GM12878 (cell line): Measurements from ENCODE around the gene FUT8. TPM values are rescaled to one million over a fixed set of nuclear protein-coding genes. Genes with fewer than 3 reads are reported as not detected.

Experiments
- ATAC-seq: fragments of 200-7000 bp; cut with Tn5 transposase; 3 replicates; pipeline ENCODE4 v1.9.1; 2020; ENCODE audit warnings: mild to moderate bottlenecking, moderate library complexity
- BruUV-seq: library from RNA; stranded (reverse); fragments of 400-500 nt; replicated peaks from 2 replicates; lab custom pipeline; 2021; lab: Mats Ljungman, UMichigan
- CTCF ChIA-PET: fragments of 300-600 bp; sonication (Branson Sonifier 250); formaldehyde crosslinking; extraction: SDS; loops from one replicate; lab custom pipeline; 2021; ENCODE audit warnings: inconsistent platforms; lab: Yijun Ruan, JAX
- POLR2A ChIA-PET: fragments of 350-600 bp; formaldehyde crosslinking; extraction: SDS; loops from one replicate; lab custom pipeline; 2021; ENCODE audit warnings: inconsistent platforms; lab: Charles Lee
- RAD21 ChIA-PET: fragments of 300-600 bp; sonication (Branson Sonifier 250); formaldehyde crosslinking; loops from one replicate; lab custom pipeline; 2023; ENCODE audit warnings: antibody characterized with exemption; ENCODE audit not compliant: unreplicated experiment; lab: Charles Lee
- SMC1A ChIA-PET: fragments of 300-600 bp; sonication (Branson Sonifier 250); formaldehyde crosslinking; loops from one replicate; lab custom pipeline; 2023; ENCODE audit not compliant: unreplicated experiment, uncharacterized antibody; lab: Charles Lee
- DNase-seq: peaks from one replicate; pipeline ENCODE4 v3.0.0-alpha.2; 2011; ENCODE audit warnings: low read depth, low spot score
- FAIRE-seq: peaks from 3 replicates; lab custom pipeline; 2011; peaks lifted over from hg19 to GRCh38; lab: Jason Lieb, UNC
- H2AFZ ChIP-seq: 2 replicates; pipeline ENCODE4 v1.6.0; 2011; ENCODE audit warnings: low read depth, low read length, control low read depth; ENCODE audit not compliant: control insufficient read depth
- H3K27ac ChIP-seq: 2 replicates; pipeline ENCODE4 v1.5.1; 2011; ENCODE audit warnings: control low read depth; ENCODE audit not compliant: control insufficient read depth, insufficient read depth
- H3K27me3 ChIP-seq, 2 experiments: replicated peaks in 1 of 2; 2 replicates each; pipeline versions ENCODE4 v1.6.0 to v1.6.1; 2011; ENCODE audit warnings: low read length in 1 of 2; ENCODE audit not compliant: control insufficient read depth in 2 of 2, insufficient read depth in 2 of 2
- H3K36me3 ChIP-seq, 2 experiments: 2 replicates each; pipeline ENCODE4 v1.5.1; 2011; ENCODE audit warnings: low read length in 1 of 2; ENCODE audit not compliant: control insufficient read depth in 2 of 2, insufficient read depth in 2 of 2
- H3K4me1 ChIP-seq: 2 replicates; pipeline ENCODE4 v1.6.1; 2011; ENCODE audit warnings: mild to moderate bottlenecking, low read length, moderate library complexity, mixed read lengths; ENCODE audit not compliant: control insufficient read depth, insufficient read depth
- H3K4me2 ChIP-seq: 2 replicates; pipeline ENCODE4 v1.6.0; 2011; ENCODE audit warnings: control low read depth; ENCODE audit not compliant: control insufficient read depth, insufficient read depth
- H3K4me3 ChIP-seq: fragments of 200-600 bp; sonication (generic); 2 replicates; pipeline ENCODE4 v1.5.1; 2016
- H3K79me2 ChIP-seq: 2 replicates; pipeline ENCODE4 v1.6.0; 2011; ENCODE audit warnings: low read length; ENCODE audit not compliant: control insufficient read depth, insufficient read depth
- H3K9ac ChIP-seq: 2 replicates; pipeline ENCODE4 v1.8.0; 2011; ENCODE audit warnings: low read length, control low read depth, mixed read lengths; ENCODE audit not compliant: control insufficient read depth, insufficient read depth
- H3K9me3 ChIP-seq: replicated peaks from 3 replicates; pipeline ENCODE4 v1.5.1; 2011; ENCODE audit warnings: mild to moderate bottlenecking, low read length; ENCODE audit not compliant: control insufficient read depth, insufficient read depth
- H4K20me1 ChIP-seq: 2 replicates; pipeline ENCODE4 v1.6.0; 2011; ENCODE audit not compliant: control insufficient read depth, insufficient read depth
- ESRRA ChIP-seq: IDR thresholded peaks from 2 replicates; pipeline ENCODE4 v1.6.1; 2012; ENCODE audit warnings: mild to moderate bottlenecking, low read length, improper control_type of control experiment
- SREBF2 ChIP-seq: IDR thresholded peaks from 2 replicates; pipeline ENCODE4 v1.6.1; 2012; ENCODE audit warnings: mild to moderate bottlenecking, low read length
- ZNF274 ChIP-seq: IDR thresholded peaks from one replicate; pipeline ENCODE4 v1.8.0; 2011; ENCODE audit not compliant: insufficient read length, insufficient read depth
- WGBS: methylation state at CpG from one replicate; pipeline ENCODE4 v1.1.6; 2016; ENCODE audit warnings: low lambda C conversion rate; ENCODE audit not compliant: insufficient replicate concordance, insufficient coverage; ENCODE audit errors: missing lambda C conversion rate; 5-methylcytosine and 5-hydroxymethylcytosine counted together
- in situ Hi-C: fragments of 300-500 bp; cut with MboI; formaldehyde crosslinking; loops from 9 replicates; pipeline ENCODE4 v1.14.3; 2018; ENCODE audit warnings: mixed read lengths
- intact Hi-C: fragments of 100-400 bp; cut with micrococcal nuclease; formaldehyde crosslinking; loops from one replicate; pipeline ENCODE4 v1.14.2; 2022; ENCODE audit not compliant: unreplicated experiment
- polyA plus RNA-seq, 11 experiments: library from polyadenylated mRNA; depleted of rRNA in 4 of 11; unstranded in 6 of 11; stranded (reverse) in 5 of 11; fragments of >200 nt; fragmentation: Nextera tagmentation in 4 of 11; fragmentation: Illumina TruSeq in 1 of 11; extraction: Ambion mirVana in 4 of 11; extraction: Trizol in 1 of 11; gene quantifications; 1 replicate in 1 of 11; 2 replicates in 10 of 11; pipeline versions ENCODE4 v1.2.1 to v1.2.3, GENCODE V29; 2011 to 2016; ENCODE audit warnings: inconsistent platforms in 2 of 11, missing spikeins in 2 of 11, low read depth in 1 of 11
- total RNA-seq, 4 experiments: library from RNA; depleted of rRNA in 3 of 4; stranded (reverse); fragments of >200 nt in 3 of 4; fragmentation: Illumina TruSeq in 1 of 4; extraction: Trizol in 1 of 4; gene quantifications; 2 replicates each; pipeline versions ENCODE4 v1.2.1 to v1.2.3, GENCODE V29; 2013 to 2021
- TF ChIP-seq, protein P1 (sequence below): fragments of 450-650 bp; formaldehyde crosslinking; IDR thresholded peaks from 2 replicates; pipeline ENCODE4 v1.5.0; 2022; ENCODE audit warnings: mild to moderate bottlenecking, missing genetic modification characterization

Gene FUT8
- total and polyA plus RNA-seq, 10 of the 15 experiments (the other 5 are each of a cell fraction or from before 2014, with no cell fraction given) = 21.3 to 106 (median 66.3) TPM

DNA sequence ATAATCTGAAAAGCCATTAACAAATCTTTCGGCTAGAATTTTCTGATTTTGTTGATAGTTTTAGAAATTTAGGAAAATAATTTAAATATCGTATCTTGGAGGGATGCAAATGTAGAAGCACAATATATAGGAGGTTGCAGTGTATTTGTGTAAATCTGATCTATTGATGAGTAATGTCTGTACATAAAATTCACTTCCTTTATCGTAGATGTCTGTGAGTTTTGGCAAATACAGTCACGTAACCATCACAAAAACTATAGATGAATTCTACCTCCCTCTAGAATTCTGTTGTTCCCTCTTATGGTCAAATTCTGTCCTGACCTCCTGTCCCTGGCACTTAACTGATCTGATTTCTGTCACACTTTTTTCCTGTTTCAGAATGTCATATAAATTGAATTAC is 151.8 kb downstream of the FUT8 start:
- H3K9ac ChIP-seq = no peak overlapping the region
- in situ Hi-C loops (no loop called here), intact Hi-C loops (no loop called here)
- FAIRE-seq = no peak
- TF ChIP-seq SREBF2 = no peak
- TF ChIP-seq, protein P1, sequence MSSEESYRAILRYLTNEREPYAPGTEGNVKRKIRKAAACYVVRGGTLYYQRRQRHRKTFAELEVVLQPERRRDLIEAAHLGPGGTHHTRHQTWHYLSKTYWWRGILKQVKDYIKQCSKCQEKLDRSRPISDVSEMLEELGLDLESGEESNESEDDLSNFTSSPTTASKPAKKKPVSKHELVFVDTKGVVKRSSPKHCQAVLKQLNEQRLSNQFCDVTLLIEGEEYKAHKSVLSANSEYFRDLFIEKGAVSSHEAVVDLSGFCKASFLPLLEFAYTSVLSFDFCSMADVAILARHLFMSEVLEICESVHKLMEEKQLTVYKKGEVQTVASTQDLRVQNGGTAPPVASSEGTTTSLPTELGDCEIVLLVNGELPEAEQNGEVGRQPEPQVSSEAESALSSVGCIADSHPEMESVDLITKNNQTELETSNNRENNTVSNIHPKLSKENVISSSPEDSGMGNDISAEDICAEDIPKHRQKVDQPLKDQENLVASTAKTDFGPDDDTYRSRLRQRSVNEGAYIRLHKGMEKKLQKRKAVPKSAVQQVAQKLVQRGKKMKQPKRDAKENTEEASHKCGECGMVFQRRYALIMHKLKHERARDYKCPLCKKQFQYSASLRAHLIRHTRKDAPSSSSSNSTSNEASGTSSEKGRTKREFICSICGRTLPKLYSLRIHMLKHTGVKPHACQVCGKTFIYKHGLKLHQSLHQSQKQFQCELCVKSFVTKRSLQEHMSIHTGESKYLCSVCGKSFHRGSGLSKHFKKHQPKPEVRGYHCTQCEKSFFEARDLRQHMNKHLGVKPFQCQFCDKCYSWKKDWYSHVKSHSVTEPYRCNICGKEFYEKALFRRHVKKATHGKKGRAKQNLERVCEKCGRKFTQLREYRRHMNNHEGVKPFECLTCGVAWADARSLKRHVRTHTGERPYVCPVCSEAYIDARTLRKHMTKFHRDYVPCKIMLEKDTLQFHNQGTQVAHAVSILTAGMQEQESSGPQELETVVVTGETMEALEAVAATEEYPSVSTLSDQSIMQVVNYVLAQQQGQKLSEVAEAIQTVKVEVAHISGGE (CRISPR knock-in tag) = no peak
- TF ChIP-seq, all 136 proteins: peak for 0
- WGBS = 77% methylated on average over 4 of the region's 4 CpGs
- no peaks in the 10 kb centered on the region for H3K27me3 ChIP-seq
- H3K79me2 ChIP-seq = peaks cover 20% of the 10 kb centered on the region
- RAD21 ChIA-PET = no interaction called here
- 0 out of 2 replicates have a peak, but pooled peaks cover 6% of the 10 kb centered on the region for H3K4me1 ChIP-seq
- peaks cover 3% of the 10 kb centered on the region in 2 experiments; a peak in 3 of 4 replicates for H3K36me3 ChIP-seq
- ATAC-seq (no peak), DNase-seq (no peak)
- SMC1A ChIA-PET = interaction anchor here (0.6 to 1.4 kb wide), 2 partner anchors 10 to 27 kb away, joined by 3 read pairs; no protein-coding TSS in a partner anchor
- BruUV-seq = no TSS peak
- CTCF ChIA-PET = no interaction called here
- H3K4me2 ChIP-seq = no peak overlapping the region
- H4K20me1 ChIP-seq = no peaks in the 10 kb centered on the region
- H3K9me3 ChIP-seq = peaks cover 2% of the 10 kb centered on the region; the same call in 2 of the 3 replicates
- H3K4me3 ChIP-seq = no peak overlapping the region
- POLR2A ChIA-PET = no interaction called here
- no peak overlapping the region for H3K27ac ChIP-seq
- H2AFZ ChIP-seq = no peak overlapping the region

DNA sequence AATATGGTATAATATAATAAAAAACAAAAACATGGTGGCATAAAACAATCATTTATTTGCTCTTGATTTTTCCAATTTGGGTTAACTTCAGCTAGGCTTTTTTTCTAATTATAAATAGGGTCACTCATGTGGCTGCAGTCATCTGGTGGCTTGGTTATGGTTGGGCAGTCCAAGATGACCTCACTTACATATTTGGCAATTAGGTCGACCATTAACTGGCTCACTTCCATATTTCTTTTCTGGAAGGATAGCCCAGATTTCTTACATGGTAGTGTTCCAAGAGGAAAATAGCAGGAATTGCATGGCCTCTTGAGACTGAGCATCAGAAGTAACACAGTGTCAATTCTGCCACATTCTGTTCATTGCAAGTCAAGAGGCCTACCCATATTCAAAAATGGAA is 153.4 kb downstream of the FUT8 start:
- in situ Hi-C loops = no loop called here
- intact Hi-C loops = no loop called here
- Histone ChIP-seq H3K4me1 (0 out of 2 replicates have a peak, but pooled peaks cover 6% of the 10 kb centered on the region), H3K36me3 (peaks cover 3% of the 10 kb centered on the region in 2 experiments; a peak in 3 of 4 replicates), H4K20me1 (no peaks in the 10 kb centered on the region), H3K79me2 (peaks cover 20% of the 10 kb centered on the region), H2AFZ (no peak overlapping the region), H3K9ac (no peak overlapping the region), H3K27ac (peak overlapping the region; percentile 70; the same call in 1 of the 2 replicates), H3K9me3 (peaks cover 2% of the 10 kb centered on the region; the same call in 2 of the 3 replicates), H3K4me3 (no peak overlapping the region), H3K4me2 (no peak overlapping the region), H3K27me3 (no peaks in the 10 kb centered on the region)
- peak; percentile 58 for ATAC-seq
- FAIRE-seq = no peak
- RAD21 ChIA-PET = no interaction called here
- no TSS peak for BruUV-seq
- SMC1A ChIA-PET = interaction anchor here (1.2 to 1.3 kb wide), 2 partner anchors 11 to 12 kb away, joined by 4 to 6 read pairs; no protein-coding TSS in a partner anchor
- POLR2A ChIA-PET = no interaction called here
- CTCF ChIA-PET = no interaction called here
- TF ChIP-seq ZNF274 (no peak), ESRRA (no peak)
- DNase-seq = peak; percentile 4
- WGBS = 41% methylated on average over 1 of the region's 1 CpG
